Panc1 (cell line): ENCODE results near the gene DHX36. TPM values are rescaled to one million over a fixed set of nuclear protein-coding genes. Genes with fewer than 3 reads are reported as not detected.

Experiments used
- ATAC-seq: fragments of 200-7000 bp; cut with Tn5 transposase; 2 replicates; pipeline ENCODE4 v1.9.1; 2020; ENCODE audit warnings: mild to moderate bottlenecking, moderate library complexity
- BruUV-seq: library from RNA; stranded (reverse); fragments of 400-500 nt; replicated peaks from 2 replicates; lab custom pipeline; 2021; lab: Mats Ljungman, UMichigan
- CTCF ChIA-PET: fragments of 300-600 bp; sonication (Branson Sonifier 250); formaldehyde crosslinking; loops from one replicate; lab custom pipeline; 2022; ENCODE audit warnings: antibody characterized with exemption; lab: Charles Lee
- POLR2A ChIA-PET: fragments of 300-600 bp; sonication (Branson Sonifier 250); formaldehyde crosslinking; loops from one replicate; lab custom pipeline; 2022; ENCODE audit warnings: antibody characterized with exemption; lab: Charles Lee
- DNase-seq: peaks from one replicate; pipeline ENCODE4 v3.0.0-alpha.2; 2010; ENCODE audit warnings: low read depth, low spot score
- H3K27ac ChIP-seq: 2 replicates; pipeline ENCODE4 v1.5.1; 2011; ENCODE audit warnings: mild to moderate bottlenecking, low read length, inconsistent platforms
- H3K27me3 ChIP-seq: fragments of 200-500 bp; sonication (Bioruptor generic); 2 replicates; pipeline ENCODE4 v1.6.0; 2014; ENCODE audit warnings: low read length, inconsistent platforms; ENCODE audit not compliant: control insufficient read depth, insufficient read depth
- H3K36me3 ChIP-seq: fragments of 200-500 bp; sonication (Bioruptor generic); 2 replicates; pipeline ENCODE4 v1.5.1; 2014; ENCODE audit warnings: inconsistent platforms, mild to moderate bottlenecking, low read length, moderate library complexity; ENCODE audit not compliant: control insufficient read depth, insufficient read depth
- H3K4me1 ChIP-seq: 2 replicates; pipeline ENCODE4 v1.5.1; 2011; ENCODE audit warnings: inconsistent platforms, mild to moderate bottlenecking, low read length, moderate library complexity; ENCODE audit not compliant: control insufficient read depth, insufficient read depth
- H3K4me3 ChIP-seq, 2 experiments: 2 replicates each; pipeline ENCODE4 v1.5.1; 2011 to 2012; ENCODE audit warnings: low read depth in 2 of 2, low read length in 2 of 2, mild to moderate bottlenecking in 2 of 2, inconsistent platforms in 1 of 2, moderate library complexity in 1 of 2
- H3K9me3 ChIP-seq: fragments of 200-500 bp; sonication (Bioruptor generic); 2 replicates; pipeline ENCODE4 v1.5.1; 2014; ENCODE audit warnings: low read depth, mild to moderate bottlenecking, inconsistent platforms, low read length, moderate library complexity; ENCODE audit not compliant: control insufficient read depth, insufficient read depth
- CTCF ChIP-seq: fragments of 450-650 bp; IDR thresholded peaks from 2 replicates; pipeline ENCODE4 v1.5.1; 2017; ENCODE audit warnings: mild to moderate bottlenecking
- POLR2AphosphoS5 ChIP-seq: IDR thresholded peaks from 2 replicates; pipeline ENCODE4 v1.6.1; 2012; ENCODE audit warnings: mild to moderate bottlenecking, low read depth, low read length, moderate library complexity
- REST ChIP-seq, 2 experiments: IDR thresholded peaks; 2 replicates each; pipeline ENCODE4 v1.6.1; 2011 to 2012; ENCODE audit warnings: low read depth in 2 of 2, control low read depth in 1 of 2, low read length in 1 of 2, mild to moderate bottlenecking in 1 of 2, moderate library complexity in 1 of 2; ENCODE audit not compliant: insufficient read depth in 1 of 2
- SIN3A ChIP-seq: IDR thresholded peaks from 2 replicates; pipeline ENCODE4 v1.6.1; 2012; ENCODE audit warnings: low read depth, mild to moderate bottlenecking, low read length, moderate library complexity, borderline replicate concordance; ENCODE audit not compliant: insufficient read depth
- TCF7L2 ChIP-seq: IDR thresholded peaks from 2 replicates; pipeline ENCODE4 v1.6.1; 2011; ENCODE audit warnings: mild to moderate bottlenecking, low read depth, low read length, inconsistent platforms
- in situ Hi-C: cut with HindIII; loops from 2 replicates; pipeline ENCODE4 v1.10.0; 2016; ENCODE audit warnings: low sequenced_read_pairs, low pct_unique_long_range_greater_than_20kb
- intact Hi-C: fragments of 100-400 bp; cut with micrococcal nuclease; formaldehyde crosslinking; loops from one replicate; pipeline ENCODE4 v1.10.0; 2022; ENCODE audit not compliant: unreplicated experiment
- total RNA-seq: library from RNA; stranded (reverse); gene quantifications from one replicate; pipeline ENCODE4 v1.2.1, GENCODE V29; 2021; ENCODE audit not compliant: unreplicated experiment

Gene DHX36
- total RNA-seq, 1 experiment from 2014 or later, result 74.3 TPM

- no peaks in the 10 kb centered on the region for H3K27me3 ChIP-seq
- DNase-seq (no peak), ATAC-seq (no peak)
- in situ Hi-C loops, result no loop called here
- no peaks in the 10 kb centered on the region for H3K36me3 ChIP-seq
- H3K9me3 ChIP-seq, result no peaks in the 10 kb centered on the region
- ChIA-PET CTCF (no interaction called here), POLR2A (no interaction called here)
- H3K27ac ChIP-seq, result no peak overlapping the region
- H3K4me1 ChIP-seq, result no peaks in the 10 kb centered on the region
- intact Hi-C loops, result no loop called here
- TF ChIP-seq TCF7L2 (no peak), CTCF (no peak), SIN3A (no peak), POLR2AphosphoS5 (no peak), REST (IDR thresholded peaks at IDR 0.05; ENCODE audit: insufficient read depth in 1 of 2, low read depth in 2 of 2, low read length in 1 of 2) (no peak)
- no TSS peak for BruUV-seq
- H3K4me3 ChIP-seq, result no peak overlapping the region
These were observed 36.8 kb upstream of the DHX36 start for GRCh38 chr3:154361099-154361498.

DNA sequence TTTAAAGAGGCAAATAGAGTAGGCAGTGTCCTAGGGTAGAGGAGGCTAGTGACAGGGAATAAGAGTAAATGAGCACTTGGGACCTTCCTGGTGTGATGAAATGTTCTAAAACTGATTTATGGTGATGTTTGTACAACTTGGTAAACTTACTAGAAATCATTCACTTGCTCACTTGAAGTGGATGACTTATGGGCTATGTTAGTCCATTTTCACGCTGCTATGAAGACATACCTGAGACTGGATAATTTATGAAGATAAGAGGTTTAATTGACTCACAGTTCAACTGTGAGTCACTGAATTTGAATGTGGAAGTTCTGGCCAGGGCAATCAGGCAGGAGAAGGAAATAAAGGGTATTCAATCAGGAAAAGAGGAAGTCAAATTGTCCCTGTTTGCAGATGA lies 31.7 kb upstream of the DHX36 start:
- Histone ChIP-seq H3K36me3 (no peaks in the 10 kb centered on the region), H3K4me1 (no peaks in the 10 kb centered on the region), H3K27me3 (no peaks in the 10 kb centered on the region), H3K9me3 (no peaks in the 10 kb centered on the region), H3K4me3 (no peak overlapping the region), H3K27ac (no peak overlapping the region)
- ATAC-seq (no peak), DNase-seq (no peak)
- in situ Hi-C loops (no loop called here), intact Hi-C loops (no loop called here)
- BruUV-seq, result no TSS peak
- POLR2A ChIA-PET, result no interaction called here
- CTCF ChIA-PET, result no interaction called here
- no peak for TF ChIP-seq SIN3A
- TF ChIP-seq REST (IDR thresholded peaks at IDR 0.05; ENCODE audit: insufficient read depth in 1 of 2, low read depth in 2 of 2, low read length in 1 of 2), result no peak
- no peak for TF ChIP-seq TCF7L2
- no peak for TF ChIP-seq POLR2AphosphoS5
- no peak for TF ChIP-seq CTCF
